Measurements from ENCODE around the gene BANP. TPM values are rescaled to one million over a fixed set of nuclear protein-coding genes. Genes with fewer than 3 reads are reported as not detected.
"Not testable (repeated sequence)": the region's sequence is repeated elsewhere in the genome, so short reads cannot be mapped to it uniquely, and the experiment has no call there.

The BANP gene
- polyA plus RNA-seq, 1 of the 3 experiments (the other 2 are of a cell fraction), result 16.8 TPM

- Histone ChIP-seq H3K27me3 (ENCODE audit: insufficient read depth) (no peaks in the 10 kb centered on the region), H3F3A (replicated peaks; ENCODE audit: insufficient read depth) (no peaks in the 10 kb centered on the region), H3K27ac (ENCODE audit: low read depth in 2 of 2, low read length in 1 of 2) (no peak within 1 kb of the TSS), H2AFZ (ENCODE audit: low read depth) (no peak within 1 kb of the TSS), H3K4me2 (no peak within 1 kb of the TSS), H3K9me2 (no peaks in the 10 kb centered on the region), H3K9ac (no peak within 1 kb of the TSS), H3K9me3 (no peaks in the 10 kb centered on the region), H4K20me1 (ENCODE audit: insufficient read depth) (no peaks in the 10 kb centered on the region), H3K79me2 (ENCODE audit: insufficient read depth) (no peaks in the 10 kb centered on the region), H3K36me3 (replicated peaks in 1 of 2; ENCODE audit: control insufficient read depth in 1 of 2, insufficient read depth in 2 of 2, low read length in 1 of 2) (no peaks in the 10 kb centered on the region), H3K4me3 (ENCODE audit: low read depth in 2 of 2, low read length in 1 of 2) (no peak within 1 kb of the TSS), H3K4me1 (ENCODE audit: control insufficient read depth in 1 of 2, insufficient read depth in 2 of 2, low read depth in 1 of 2, low read length in 1 of 2) (no peaks in the 10 kb centered on the region; a peak in 1 of 4 replicates)
- DNase-seq, result no peak
- TF ChIP-seq PBX3 (IDR thresholded peaks at IDR 0.05) (no peak), POLR2AphosphoS5 (IDR thresholded peaks at IDR 0.05; ENCODE audit: low read depth, low read length) (no peak), RAD21 (IDR thresholded peaks at IDR 0.05; ENCODE audit: low read length) (no peak), FOSL2 (IDR thresholded peaks at IDR 0.05; ENCODE audit: borderline replicate concordance, low read depth) (no peak), IRF3 (IDR thresholded peaks at IDR 0.05; ENCODE audit: low read depth, low read length) (no peak), MEF2A (IDR thresholded peaks at IDR 0.05; ENCODE audit: borderline replicate concordance, low read depth) (no peak), FOXJ3 (CRISPR knock-in tag; IDR thresholded peaks at IDR 0.05) (no peak), JUND (IDR thresholded peaks at IDR 0.05) (no peak), YY1 (IDR thresholded peaks at IDR 0.05; ENCODE audit: low read depth) (no peak), USF2 (IDR thresholded peaks at IDR 0.05; ENCODE audit: borderline replicate concordance, low read depth, low read length) (no peak), ELF1 (IDR thresholded peaks at IDR 0.05) (no peak), GABPA (IDR thresholded peaks at IDR 0.05; ENCODE audit: low read depth) (no peak), NRF1 (IDR thresholded peaks at IDR 0.05; ENCODE audit: low read depth, low read length) (no peak), RFX5 (IDR thresholded peaks at IDR 0.05; ENCODE audit: low read length) (no peak), EZH2phosphoT487 (IDR thresholded peaks at IDR 0.05; ENCODE audit: borderline replicate concordance, low read depth) (no peak), MXI1 (IDR thresholded peaks at IDR 0.05; ENCODE audit: low read depth, low read length) (no peak), SMC3 (IDR thresholded peaks at IDR 0.05; ENCODE audit: low read depth, low read length) (no peak), MAX (IDR thresholded peaks at IDR 0.05; ENCODE audit: low read depth) (no peak), CTCF (IDR thresholded peaks at IDR 0.05) (no peak), TEAD4 (IDR thresholded peaks at IDR 0.05; ENCODE audit: borderline replicate concordance, insufficient read depth) (no peak)
- ChIA-PET POLR2A (no interaction called here), CTCF (interaction anchor here (1.2 kb wide), 1 partner anchor 501 kb away, joined by 3 read pairs; no protein-coding TSS in a partner anchor)
- WGBS (ENCODE audit: low lambda C conversion rate), result 84% methylated on average over 14 of the region's 15 CpGs
These were observed 14.6 kb upstream of the BANP start, which contains the start of gene CA5A for GRCh38 chr16:87936375-87937230. Gene CA5A (minus strand): TSS chr16:87936529. CDS start chr16:87936450, 79 bp downstream.

GRCh38 chr16:87937231-87937542 is 14.0 kb upstream of the BANP start:
- POLR2A ChIA-PET, H3K9me2 ChIP-seq: not testable (repeated sequence)

More at GRCh38 chr16:87937231-87937542, 14.0 kb upstream of the BANP start:
- H3K9me3 ChIP-seq; H3K4me3 ChIP-seq (ENCODE audit: low read depth in 2 of 2, low read length in 1 of 2); H3K27me3 ChIP-seq (ENCODE audit: insufficient read depth); H3K4me1 ChIP-seq (ENCODE audit: control insufficient read depth in 1 of 2, insufficient read depth in 2 of 2, low read depth in 1 of 2, low read length in 1 of 2); H3K4me2 ChIP-seq; CTCF ChIA-PET; H4K20me1 ChIP-seq (ENCODE audit: insufficient read depth); H2AFZ ChIP-seq (ENCODE audit: low read depth); H3K27ac ChIP-seq (ENCODE audit: low read depth in 2 of 2, low read length in 1 of 2); DNase-seq; H3K9ac ChIP-seq; H3K79me2 ChIP-seq (ENCODE audit: insufficient read depth); H3F3A ChIP-seq (replicated peaks; ENCODE audit: insufficient read depth); H3K36me3 ChIP-seq (replicated peaks in 1 of 2; ENCODE audit: control insufficient read depth in 1 of 2, insufficient read depth in 2 of 2, low read length in 1 of 2): not testable (repeated sequence)
- WGBS (ENCODE audit: low lambda C conversion rate), result 58% methylated on average over 7 of the region's 7 CpGs
